H1 (cell line): Measurements from ENCODE around the gene FAM3B. TPM values are rescaled to one million over a fixed set of nuclear protein-coding genes. Genes with fewer than 3 reads are reported as not detected.

Experiments used
- CTCF ChIA-PET: fragments of 300-600 bp; sonication (Branson Sonifier 250); formaldehyde crosslinking; loops from one replicate; lab custom pipeline; 2021; ENCODE audit not compliant: partially characterized antibody; lab: Charles Lee
- POLR2A ChIA-PET: fragments of 300-600 bp; sonication (Branson Sonifier 250); formaldehyde crosslinking; loops from one replicate; lab custom pipeline; 2021; ENCODE audit warnings: inconsistent platforms; ENCODE audit not compliant: partially characterized antibody; lab: Charles Lee
- DNase-seq, 2 experiments: peaks; one replicate each; pipeline versions ENCODE4 v3.0.0 to v3.0.0-alpha.2; 2010 to 2022; ENCODE audit warnings: low spot score in 2 of 2, low read depth in 1 of 2, mixed read lengths in 1 of 2
- FAIRE-seq: peaks from 2 replicates; lab custom pipeline; 2011; peaks lifted over from hg19 to GRCh38; lab: Jason Lieb, UNC
- H2AFZ ChIP-seq: 2 replicates; pipeline ENCODE4 v1.8.1; 2012; ENCODE audit warnings: low read length, inconsistent platforms
- H2AK5ac ChIP-seq: 2 replicates; pipeline ENCODE4 v1.6.1; 2013; ENCODE audit warnings: low read depth, low read length
- H2BK120ac ChIP-seq: replicated peaks from 2 replicates; pipeline ENCODE3; 2013; ENCODE audit warnings: low read depth, low read length, inconsistent platforms
- H2BK12ac ChIP-seq: 2 replicates; pipeline ENCODE4 v1.6.1; 2013; ENCODE audit warnings: low read depth, low read length
- H2BK15ac ChIP-seq: 2 replicates; pipeline ENCODE4 v1.6.1; 2013; ENCODE audit warnings: low read length
- H2BK20ac ChIP-seq: 2 replicates; pipeline ENCODE4 v1.6.1; 2013; ENCODE audit warnings: low read length
- H2BK5ac ChIP-seq: 2 replicates; pipeline ENCODE4 v1.6.1; 2013; ENCODE audit warnings: low read depth, low read length
- H3K14ac ChIP-seq: 2 replicates; pipeline ENCODE4 v1.6.1; 2013; ENCODE audit warnings: inconsistent platforms; ENCODE audit not compliant: insufficient read length
- H3K18ac ChIP-seq: 2 replicates; pipeline ENCODE4 v1.6.1; 2013; ENCODE audit warnings: low read length; ENCODE audit errors: extremely low read depth
- H3K23ac ChIP-seq: 2 replicates; pipeline ENCODE4 v1.6.1; 2013; ENCODE audit warnings: inconsistent platforms; ENCODE audit not compliant: insufficient read length
- H3K23me2 ChIP-seq: 2 replicates; pipeline ENCODE4 v1.6.1; 2013; ENCODE audit warnings: low read depth, low read length
- H3K27ac ChIP-seq: 2 replicates; pipeline ENCODE4 v1.6.1; 2011; ENCODE audit warnings: low read depth, low read length, inconsistent platforms
- H3K27me3 ChIP-seq, 4 experiments: replicated peaks in 1 of 4; 1 replicate in 1 of 4; 2 replicates in 3 of 4; pipeline versions ENCODE4 v1.6.1 to v1.8.1; 2011 to 2013; ENCODE audit warnings: low read length in 3 of 4, mild to moderate bottlenecking in 3 of 4, inconsistent platforms in 2 of 4, mixed read lengths in 2 of 4, moderate library complexity in 1 of 4; ENCODE audit not compliant: control insufficient read depth in 3 of 4, insufficient read depth in 3 of 4; ENCODE audit errors: extremely low read depth in 1 of 4
- H3K36me3 ChIP-seq, 4 experiments: 2 replicates each; pipeline versions ENCODE4 v1.6.1 to v1.8.1; 2011 to 2013; ENCODE audit warnings: mild to moderate bottlenecking in 4 of 4, low read length in 3 of 4, moderate library complexity in 2 of 4, control low read depth in 1 of 4, inconsistent platforms in 1 of 4; ENCODE audit not compliant: insufficient read depth in 4 of 4, control insufficient read depth in 2 of 4
- H3K4ac ChIP-seq: replicated peaks from 2 replicates; pipeline ENCODE3; 2013; ENCODE audit warnings: low read length, low read depth, mixed read lengths, inconsistent platforms; ENCODE audit not compliant: insufficient read length
- H3K4me1 ChIP-seq, 4 experiments: replicated peaks in 1 of 4; 1 replicate in 1 of 4; 2 replicates in 3 of 4; pipeline versions ENCODE4 v1.6.1 to v1.8.1; 2011 to 2013; ENCODE audit warnings: low read length in 3 of 4, inconsistent platforms in 2 of 4, mixed read lengths in 1 of 4; ENCODE audit not compliant: insufficient read depth in 4 of 4, control insufficient read depth in 3 of 4
- H3K4me2 ChIP-seq, 2 experiments: 2 replicates each; pipeline versions ENCODE4 v1.6.1 to v1.8.1; 2011 to 2013; ENCODE audit warnings: low read depth in 2 of 2, low read length in 2 of 2, control low read depth in 1 of 2, inconsistent platforms in 1 of 2, mild to moderate bottlenecking in 1 of 2; ENCODE audit not compliant: insufficient read depth in 1 of 2
- H3K4me3 ChIP-seq, 4 experiments: fragments of 200-600, 300-600 bp in 1 of 4; sonication (generic), shearing (Covaris generic), sonication (Bioruptor Twin) in 1 of 4; 2 replicates each; pipeline versions ENCODE4 v1.5.1 to v1.8.1; 2011 to 2016; ENCODE audit warnings: low read length in 4 of 4, low read depth in 3 of 4, control low read depth in 2 of 4, inconsistent platforms in 2 of 4, mild to moderate bottlenecking in 2 of 4, mixed read lengths in 1 of 4, moderate library complexity in 1 of 4; ENCODE audit not compliant: insufficient read depth in 2 of 4; ENCODE audit errors: extremely low read depth in 1 of 4
- H3K56ac ChIP-seq: replicated peaks from 2 replicates; pipeline ENCODE3; 2013; ENCODE audit warnings: low read depth, mild to moderate bottlenecking, mixed read lengths, low read length, inconsistent platforms; ENCODE audit not compliant: insufficient read length
- H3K79me1 ChIP-seq: 2 replicates; pipeline ENCODE4 v1.6.1; 2013; ENCODE audit warnings: low read depth, low read length, control low read depth
- H3K79me2 ChIP-seq, 2 experiments: 2 replicates each; pipeline versions ENCODE4 v1.6.1 to v1.8.1; 2012 to 2013; ENCODE audit warnings: low read length in 2 of 2, mild to moderate bottlenecking in 2 of 2, inconsistent platforms in 1 of 2; ENCODE audit not compliant: insufficient read depth in 2 of 2, control insufficient read depth in 1 of 2
- H3K9ac ChIP-seq, 4 experiments: replicated peaks in 1 of 4; 1 replicate in 1 of 4; 2 replicates in 3 of 4; pipeline versions ENCODE4 v1.6.1 to v1.8.1; 2011 to 2013; ENCODE audit warnings: low read depth in 3 of 4, low read length in 3 of 4, control low read depth in 2 of 4, mild to moderate bottlenecking in 2 of 4, moderate library complexity in 2 of 4, inconsistent platforms in 1 of 4; ENCODE audit errors: extremely low read depth in 1 of 4
- H3K9me3 ChIP-seq, 2 experiments: 2 replicates each; pipeline versions ENCODE4 v1.6.1 to v1.8.1; 2012 to 2013; ENCODE audit warnings: mild to moderate bottlenecking in 2 of 2, moderate library complexity in 2 of 2, control low read depth in 1 of 2, inconsistent platforms in 1 of 2, low read depth in 1 of 2, low read length in 1 of 2, mixed read lengths in 1 of 2; ENCODE audit not compliant: insufficient read depth in 2 of 2
- H4K20me1 ChIP-seq, 2 experiments: replicated peaks in 1 of 2; 2 replicates each; pipeline versions ENCODE3 to v1.8.1; 2011 to 2013; ENCODE audit warnings: inconsistent platforms in 2 of 2, low read length in 2 of 2, mild to moderate bottlenecking in 1 of 2; ENCODE audit not compliant: insufficient read depth in 2 of 2, control insufficient read depth in 1 of 2
- H4K5ac ChIP-seq: 2 replicates; pipeline ENCODE4 v1.6.1; 2013; ENCODE audit warnings: low read length, low read depth, mixed read lengths, inconsistent platforms; ENCODE audit not compliant: insufficient read length
- H4K8ac ChIP-seq: 2 replicates; pipeline ENCODE4 v1.8.0; 2013; ENCODE audit warnings: mild to moderate bottlenecking, moderate library complexity, low read length, inconsistent platforms; ENCODE audit not compliant: insufficient read depth; ENCODE audit errors: extremely low read depth
- H4K91ac ChIP-seq: replicated peaks from 2 replicates; pipeline ENCODE3; 2013; ENCODE audit warnings: low read length, mixed read lengths, inconsistent platforms; ENCODE audit not compliant: insufficient read length
- CTBP2 ChIP-seq: IDR thresholded peaks from 2 replicates; pipeline ENCODE4 v1.7.0; 2011; ENCODE audit warnings: borderline replicate concordance, mild to moderate bottlenecking, moderate library complexity, mixed read lengths, low read length; ENCODE audit not compliant: insufficient read depth, insufficient read length
- PHF8 ChIP-seq: fragments of 200-600 bp; sonication (generic); conservative IDR thresholded peaks from 2 replicates; pipeline ENCODE4 v1.7.1; 2012; ENCODE audit warnings: low read depth, mild to moderate bottlenecking, inconsistent platforms, low read length, moderate library complexity
- POLR2AphosphoS5 ChIP-seq: IDR thresholded peaks from 2 replicates; pipeline ENCODE4 v1.6.1; 2011; ENCODE audit warnings: low read depth, low read length
- SP1 ChIP-seq: IDR thresholded peaks from 2 replicates; pipeline ENCODE4 v1.6.1; 2011; ENCODE audit warnings: low read depth, low read length
- SP4 ChIP-seq: IDR thresholded peaks from 2 replicates; pipeline ENCODE4 v1.6.1; 2012; ENCODE audit warnings: low read length, inconsistent platforms
- TAF7 ChIP-seq: optimal IDR thresholded peaks from 2 replicates; pipeline ENCODE3; 2011; ENCODE audit warnings: low read depth, mild to moderate bottlenecking, inconsistent platforms, low read length, moderate library complexity, borderline replicate concordance
- TBP ChIP-seq: IDR thresholded peaks from 2 replicates; pipeline ENCODE4 v1.6.1; 2011; ENCODE audit warnings: low read depth, low read length, improper control_type of control experiment
- WGBS, 2 experiments: shearing (Covaris generic) in 1 of 2; methylation state at CpG; one replicate each; pipeline versions ENCODE4 v1.1.6 to v1.1.7; 2013 to 2015; ENCODE audit warnings: low lambda C conversion rate in 2 of 2, mixed read lengths in 2 of 2, inconsistent platforms in 1 of 2, low coverage in 1 of 2, missing lambda C conversion rate in 1 of 2; ENCODE audit not compliant: insufficient replicate concordance in 2 of 2, insufficient coverage in 1 of 2, insufficient read length in 1 of 2; ENCODE audit errors: extremely low coverage in 1 of 2, missing lambda C conversion rate in 1 of 2; 5-methylcytosine and 5-hydroxymethylcytosine counted together
- polyA plus RNA-seq, 7 experiments: library from polyadenylated mRNA; depleted of rRNA in 3 of 7; stranded (reverse) in 5 of 7; unstranded in 2 of 7; fragments of >200 nt in 5 of 7; fragments of 200-250 nt in 2 of 7; gene quantifications; 1 replicate in 5 of 7; 2 replicates in 1 of 7; 4 replicates in 1 of 7; pipeline versions ENCODE4 v1.2.1 to v1.2.3, GENCODE V29; 2011 to 2013; ENCODE audit warnings: missing spikeins in 2 of 7, mixed read lengths in 2 of 7
- total RNA-seq: library from RNA; stranded (reverse); fragmentation: NEBNext Ultra II Directional; extraction: Animal tissue kit (Norgen Biotek cat#: 25700); gene quantifications from 2 replicates; pipeline ENCODE4 v1.2.1, GENCODE V29; 2021

Gene FAM3B
- total and polyA plus RNA-seq, 2 of the 8 experiments (the other 6 are each of a cell fraction or from before 2014, with no cell fraction given), result 2.0 TPM

GRCh38 chr21:41315726-41316125, 875 bp upstream of the FAM3B start:
- 93% methylated on average over 6 of the region's 6 CpGs; no CpG with 5 or more reads in 1 of the 2 experiments for WGBS, 2 experiments
- TF ChIP-seq PHF8 (no peak), TBP (no peak), CTBP2 (no peak), TAF7 (no peak), SP1 (no peak), POLR2AphosphoS5 (no peak), SP4 (no peak)

More at GRCh38 chr21:41315726-41316125, 875 bp upstream of the FAM3B start:
- Histone ChIP-seq H3K14ac (no peak overlapping the region), H3K4me2 (peak overlapping the region; percentile 63 to 82; a peak in 3 of 4 replicates), H4K8ac (no peak overlapping the region), H3K79me1 (no peaks in the 10 kb centered on the region), H2AK5ac (no peak overlapping the region), H4K91ac (no peak overlapping the region), H3K18ac (no peak overlapping the region), H3K4me3 (peak overlapping the region in 1 of 4 experiments; percentile 67; a peak in 2 of 8 replicates), H3K4ac (no peak overlapping the region), H3K9ac (no peak overlapping the region), H3K27me3 (peaks cover 0 to 16% (median 10%) of the 10 kb centered on the region in 4 experiments; a peak in 6 of 7 replicates), H3K56ac (no peak overlapping the region), H2BK5ac (no peak overlapping the region), H3K79me2 (no peaks in the 10 kb centered on the region), H2BK120ac (no peak overlapping the region), H2AFZ (no peak overlapping the region), H4K5ac (no peak overlapping the region), H3K36me3 (no peaks in the 10 kb centered on the region), H3K23ac (no peak overlapping the region), H2BK12ac (no peak overlapping the region), H2BK15ac (no peak overlapping the region), H3K4me1 (peaks cover 0 to 1% (median 0%) of the 10 kb centered on the region in 4 experiments; a peak in 2 of 7 replicates), H4K20me1 (peaks cover 0 to 2% of the 10 kb centered on the region in 2 experiments), H2BK20ac (no peak overlapping the region), H3K27ac (no peak overlapping the region), H3K23me2 (peaks cover 9% of the 10 kb centered on the region; the same call in 1 of the 2 replicates), H3K9me3 (no peaks in the 10 kb centered on the region)
- ChIA-PET CTCF (interaction anchor here (0.8 to 1.0 kb wide), 2 partner anchors 25 to 33 kb away, joined by 3 to 4 read pairs; no protein-coding TSS in a partner anchor), POLR2A (no interaction called here)
- FAIRE-seq, result no peak
- DNase-seq, result no peak
